ENCODE results near the gene CTPS1. TPM values are rescaled to one million over a fixed set of nuclear protein-coding genes. Genes with fewer than 3 reads are reported as not detected.

The CTPS1 gene
- total and polyA plus RNA-seq, 9 donors: 12.3 to 24.8 (median 21.0) TPM

DNA sequence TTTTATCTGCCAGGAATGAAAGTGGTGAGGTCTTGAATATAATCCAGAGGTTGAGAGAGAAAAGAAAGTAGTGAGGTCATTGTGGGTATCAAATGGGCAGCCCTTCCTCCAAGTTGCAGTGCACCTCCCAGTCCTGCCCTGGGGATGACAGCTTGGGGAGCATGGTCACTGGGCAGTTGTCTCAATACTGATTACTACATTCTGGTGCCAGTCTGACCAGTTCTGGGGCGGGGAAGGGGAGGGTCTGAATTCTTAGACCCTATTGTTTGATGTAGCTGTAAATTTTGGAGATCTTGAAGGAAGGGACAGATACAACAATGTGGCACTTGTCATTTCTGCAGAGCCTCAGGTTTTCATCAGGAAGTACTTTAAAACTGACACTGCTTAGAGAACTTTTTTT, 30.8 kb downstream of the CTPS1 start:
- Histone ChIP-seq H3K27ac (ENCODE audit: low read length) (no peak overlapping the region), H3K4me3 (ENCODE audit: low read length) (no peak overlapping the region), H3K36me3 (ENCODE audit: control insufficient read depth, insufficient read depth, low read length) (peaks cover 87% of the 10 kb centered on the region), H3K27me3 (ENCODE audit: control insufficient read depth, insufficient read depth, low read length) (no peaks in the 10 kb centered on the region), H3K4me1 (ENCODE audit: control insufficient read depth, insufficient read depth, low read length) (peaks cover 22% of the 10 kb centered on the region), H3K9me3 (replicated peaks; ENCODE audit: control insufficient read depth, low read depth, low read length) (no peaks in the 10 kb centered on the region)
- DNase-seq: no peak
- WGBS (ENCODE audit: insufficient coverage): no CpG with 5 or more reads among the region's 1 CpG

DNA sequence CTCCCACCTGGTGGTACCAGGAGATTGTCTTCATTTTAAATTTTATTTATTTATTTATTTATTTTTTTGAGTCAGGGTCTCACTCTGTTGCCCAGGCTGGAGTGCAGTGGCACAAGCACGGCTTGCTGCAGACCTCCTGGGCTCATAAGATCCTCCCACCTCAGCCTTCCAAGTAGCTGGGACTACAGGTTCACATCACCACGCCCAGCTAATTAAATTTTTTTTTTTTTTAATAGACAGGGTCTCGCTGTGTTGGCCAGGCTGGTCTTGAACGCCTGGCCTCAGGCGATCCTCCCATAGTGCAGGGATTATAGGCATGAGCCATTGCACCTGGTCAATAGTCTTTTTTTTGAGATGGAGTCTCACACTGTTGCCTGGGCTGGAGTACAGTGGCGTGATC, 33.5 kb downstream of the CTPS1 start:
- Histone ChIP-seq H3K4me1 (ENCODE audit: control insufficient read depth, insufficient read depth, low read length) (peaks cover 33% of the 10 kb centered on the region), H3K9me3 (replicated peaks; ENCODE audit: control insufficient read depth, low read depth, low read length) (no peaks in the 10 kb centered on the region), H3K27ac (ENCODE audit: low read length) (peak overlapping the region; percentile 83), H3K27me3 (ENCODE audit: control insufficient read depth, insufficient read depth, low read length) (no peaks in the 10 kb centered on the region), H3K36me3 (ENCODE audit: control insufficient read depth, insufficient read depth, low read length) (peaks cover 78% of the 10 kb centered on the region), H3K4me3 (ENCODE audit: low read length) (no peak overlapping the region)
- 87% methylated on average over 5 of the region's 6 CpGs for WGBS (ENCODE audit: insufficient coverage)
- DNase-seq: no peak

DNA sequence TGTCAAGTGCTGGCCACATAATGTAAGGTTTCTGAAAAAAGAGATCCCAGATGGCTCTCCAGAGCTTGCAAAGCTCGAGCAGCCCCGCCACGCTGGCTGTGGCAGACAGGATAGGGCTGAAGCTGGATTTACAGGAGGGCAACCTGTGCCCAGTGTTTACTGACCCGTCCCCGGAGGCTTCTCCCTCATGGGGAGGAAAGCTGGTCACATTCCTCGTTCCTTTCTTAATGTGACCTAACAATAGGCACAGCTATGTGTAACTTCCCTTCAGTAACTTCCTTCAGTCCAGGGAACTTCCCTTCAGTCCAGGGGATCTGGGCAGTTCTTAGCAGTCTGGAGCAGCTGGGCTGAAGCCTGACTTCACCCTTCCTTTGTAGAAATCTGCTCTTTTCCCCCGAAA, 34.3 kb downstream of the CTPS1 start:
- Histone ChIP-seq H3K9me3 (replicated peaks; ENCODE audit: control insufficient read depth, low read depth, low read length) (no peaks in the 10 kb centered on the region), H3K4me3 (ENCODE audit: low read length) (no peak overlapping the region), H3K27me3 (ENCODE audit: control insufficient read depth, insufficient read depth, low read length) (no peaks in the 10 kb centered on the region), H3K4me1 (ENCODE audit: control insufficient read depth, insufficient read depth, low read length) (peaks cover 33% of the 10 kb centered on the region), H3K27ac (ENCODE audit: low read length) (peak overlapping the region; percentile 83), H3K36me3 (ENCODE audit: control insufficient read depth, insufficient read depth, low read length) (peaks cover 77% of the 10 kb centered on the region)
- 78% methylated on average over 5 of the region's 7 CpGs for WGBS (ENCODE audit: insufficient coverage)
- DNase-seq: peak; percentile 64

DNA sequence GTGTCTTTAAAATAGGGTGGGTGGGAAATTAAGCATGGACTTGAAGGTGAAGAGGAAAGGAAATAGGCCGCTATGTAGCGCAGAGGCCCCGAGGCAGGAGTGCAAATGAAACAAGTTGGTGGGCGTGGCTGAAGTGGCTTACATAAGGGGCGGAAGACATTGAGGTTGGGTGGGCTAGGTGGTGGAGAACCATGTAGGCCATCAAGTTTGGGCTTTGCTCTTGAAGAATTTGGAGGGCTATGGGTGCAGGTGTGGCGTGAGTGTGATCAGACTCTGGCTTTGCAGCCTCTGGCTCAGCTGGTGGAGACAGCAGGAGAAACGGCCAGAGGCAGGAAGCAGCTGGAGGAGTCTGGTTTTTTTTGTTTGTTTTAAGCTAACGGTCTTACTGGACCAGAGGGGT, 35.4 kb downstream of the CTPS1 start:
- peak; percentile 47 for DNase-seq
- Histone ChIP-seq H3K36me3 (ENCODE audit: control insufficient read depth, insufficient read depth, low read length) (peaks cover 70% of the 10 kb centered on the region), H3K4me1 (ENCODE audit: control insufficient read depth, insufficient read depth, low read length) (peaks cover 33% of the 10 kb centered on the region), H3K9me3 (replicated peaks; ENCODE audit: control insufficient read depth, low read depth, low read length) (no peaks in the 10 kb centered on the region), H3K4me3 (ENCODE audit: low read length) (no peak overlapping the region), H3K27ac (ENCODE audit: low read length) (peak overlapping the region; percentile 83), H3K27me3 (ENCODE audit: control insufficient read depth, insufficient read depth, low read length) (no peaks in the 10 kb centered on the region)
- 71% methylated on average over 8 of the region's 8 CpGs for WGBS (ENCODE audit: insufficient coverage)

DNA sequence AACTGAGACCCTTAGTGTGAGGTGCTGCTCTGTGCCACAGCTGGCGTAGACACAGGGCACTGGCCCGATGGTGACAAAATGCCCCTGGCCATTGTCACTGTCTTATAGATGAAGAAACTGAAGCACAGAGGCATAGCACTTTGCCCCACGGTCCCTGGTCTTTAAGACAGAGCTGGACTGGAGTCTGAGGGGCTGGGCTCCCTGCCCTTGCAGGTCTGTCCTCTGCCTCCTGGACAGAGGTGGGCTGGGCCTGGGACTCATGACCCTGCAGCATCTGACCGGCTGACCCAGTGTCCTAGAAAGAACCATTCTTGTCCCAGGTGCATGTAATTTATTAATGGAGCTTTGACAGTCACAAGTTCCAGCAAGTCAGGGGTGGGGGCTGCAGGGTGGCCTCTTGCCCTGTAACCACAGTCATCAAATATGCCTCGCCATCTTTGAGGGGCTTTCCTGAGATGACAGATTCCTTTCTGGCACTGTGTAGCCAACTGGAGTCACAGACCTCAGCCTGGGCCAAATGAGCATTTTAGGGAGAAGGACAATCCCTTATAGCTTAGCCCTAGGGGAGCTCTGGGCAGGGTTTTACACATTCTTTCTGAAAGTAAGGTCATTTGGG, 35.9 kb downstream of the CTPS1 start:
- H3K9me3 ChIP-seq (replicated peaks; ENCODE audit: control insufficient read depth, low read depth, low read length): no peaks in the 10 kb centered on the region
- H3K4me1 ChIP-seq (ENCODE audit: control insufficient read depth, insufficient read depth, low read length): peaks cover 33% of the 10 kb centered on the region
- peaks cover 69% of the 10 kb centered on the region for H3K36me3 ChIP-seq (ENCODE audit: control insufficient read depth, insufficient read depth, low read length)
- H3K4me3 ChIP-seq (ENCODE audit: low read length): no peak overlapping the region
- H3K27me3 ChIP-seq (ENCODE audit: control insufficient read depth, insufficient read depth, low read length): no peaks in the 10 kb centered on the region
- H3K27ac ChIP-seq (ENCODE audit: low read length): peak overlapping the region; percentile 83
- 46% methylated on average over 5 of the region's 5 CpGs for WGBS (ENCODE audit: insufficient coverage)
- DNase-seq: no peak

DNA sequence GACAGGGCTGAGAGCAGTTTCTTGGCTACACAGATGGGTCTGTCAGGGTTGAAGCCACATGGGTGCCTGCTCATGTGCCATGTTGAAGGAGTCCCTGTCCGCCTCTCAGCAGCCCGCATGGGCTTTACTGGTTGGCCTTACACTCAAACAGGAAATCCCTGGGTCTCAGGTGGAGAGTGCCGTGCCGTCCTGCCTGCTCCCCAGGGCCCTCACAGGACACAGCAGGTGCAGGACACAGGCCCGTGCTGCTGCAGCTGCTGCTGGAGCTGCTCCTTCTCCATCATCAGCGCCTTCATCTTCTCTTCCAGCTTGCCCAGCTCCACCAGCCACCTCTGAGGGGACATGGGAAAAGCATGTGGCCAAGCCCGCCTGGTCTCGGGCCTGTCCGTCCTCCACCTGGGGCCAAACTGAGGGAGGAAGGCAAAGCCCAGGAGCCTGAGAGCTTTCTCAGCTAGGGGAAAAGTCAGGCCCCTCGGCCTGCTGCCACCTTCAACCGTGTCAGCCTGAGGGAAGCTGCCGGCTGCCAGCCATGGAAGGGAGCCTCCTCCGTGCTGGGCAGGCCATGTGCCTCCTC, 36.5 kb downstream of the CTPS1 start:
- Histone ChIP-seq H3K9me3 (replicated peaks; ENCODE audit: control insufficient read depth, low read depth, low read length) (no peaks in the 10 kb centered on the region), H3K27ac (ENCODE audit: low read length) (peak overlapping the region; percentile 38), H3K4me3 (ENCODE audit: low read length) (no peak overlapping the region), H3K36me3 (ENCODE audit: control insufficient read depth, insufficient read depth, low read length) (peaks cover 67% of the 10 kb centered on the region), H3K27me3 (ENCODE audit: control insufficient read depth, insufficient read depth, low read length) (no peaks in the 10 kb centered on the region), H3K4me1 (ENCODE audit: control insufficient read depth, insufficient read depth, low read length) (peaks cover 33% of the 10 kb centered on the region)
- DNase-seq: no peak
- 52% methylated on average over 12 of the region's 13 CpGs for WGBS (ENCODE audit: insufficient coverage)

DNA sequence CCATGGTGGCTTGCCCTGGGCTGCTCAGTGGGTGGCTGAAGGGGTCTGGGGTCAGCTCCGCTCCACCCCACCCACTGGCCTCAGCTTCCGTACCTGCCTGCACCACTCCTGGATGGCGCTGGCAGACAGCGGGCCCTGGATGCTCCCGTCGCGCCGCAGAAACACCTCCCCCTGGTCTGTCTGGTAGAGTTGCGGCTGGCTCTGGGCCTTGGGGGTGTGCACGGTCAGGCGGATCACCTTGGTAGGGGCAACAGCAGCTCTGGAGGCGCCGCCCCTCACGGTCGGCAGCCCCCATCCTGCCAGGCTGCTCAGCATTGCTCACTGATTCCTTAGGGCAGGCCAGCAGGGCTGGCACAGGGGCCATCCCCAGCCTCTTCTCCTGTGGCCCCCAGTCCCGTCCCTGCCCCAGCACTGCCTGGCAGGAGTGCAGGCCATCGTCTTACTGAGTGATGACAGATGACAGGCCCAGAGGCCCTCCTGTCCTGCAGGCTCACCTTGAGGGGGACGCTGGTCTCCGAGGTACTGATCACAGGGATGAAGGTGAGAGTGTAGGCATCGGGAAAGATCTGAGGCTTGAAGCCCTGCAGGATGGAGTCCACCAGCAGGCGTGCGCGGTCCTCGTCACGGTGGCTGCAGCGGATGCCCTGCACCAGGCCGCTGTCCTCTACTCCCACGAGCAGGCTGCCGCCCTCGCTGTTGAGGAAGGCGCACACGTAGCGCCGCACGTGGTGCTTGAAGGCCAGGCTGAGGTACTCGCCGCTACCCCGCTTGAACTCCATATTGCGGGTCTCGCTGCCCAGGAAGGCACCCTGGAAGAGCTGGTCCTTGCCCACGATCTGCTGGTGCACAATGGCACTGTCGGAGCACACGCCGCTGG, 37.9 kb downstream of the CTPS1 start:
- no peak for DNase-seq
- WGBS (ENCODE audit: insufficient coverage): 93% methylated on average over 36 of the region's 44 CpGs
- peaks cover 44% of the 10 kb centered on the region for H3K4me1 ChIP-seq (ENCODE audit: control insufficient read depth, insufficient read depth, low read length)
- no peaks in the 10 kb centered on the region for H3K9me3 ChIP-seq (replicated peaks; ENCODE audit: control insufficient read depth, low read depth, low read length)
- no peak overlapping the region for H3K4me3 ChIP-seq (ENCODE audit: low read length)
- H3K27ac ChIP-seq (ENCODE audit: low read length): no peak overlapping the region
- peaks cover 54% of the 10 kb centered on the region for H3K36me3 ChIP-seq (ENCODE audit: control insufficient read depth, insufficient read depth, low read length)
- no peaks in the 10 kb centered on the region for H3K27me3 ChIP-seq (ENCODE audit: control insufficient read depth, insufficient read depth, low read length)

DNA sequence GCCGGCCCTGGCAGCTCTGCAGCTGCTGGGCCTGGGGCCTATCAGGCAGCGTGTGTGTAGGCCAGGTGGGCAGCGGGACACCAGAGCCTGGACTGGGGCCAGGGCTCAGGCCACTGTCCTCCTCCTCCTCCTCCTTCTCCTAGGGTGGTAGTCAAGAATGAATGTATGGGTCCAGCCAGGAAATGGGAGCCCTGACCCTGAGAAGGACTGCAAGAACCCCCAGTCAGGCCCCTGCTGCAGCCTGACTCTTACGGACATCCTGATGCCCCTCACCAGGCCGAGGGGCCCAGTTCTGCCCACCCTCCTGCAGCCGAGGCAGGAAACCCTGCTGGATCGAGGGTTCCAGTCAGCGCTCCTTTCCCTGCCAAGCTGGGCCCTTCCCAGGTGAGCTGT, 38.5 kb downstream of the CTPS1 start:
- Histone ChIP-seq H3K36me3 (ENCODE audit: control insufficient read depth, insufficient read depth, low read length) (peaks cover 50% of the 10 kb centered on the region), H3K27me3 (ENCODE audit: control insufficient read depth, insufficient read depth, low read length) (no peaks in the 10 kb centered on the region), H3K27ac (ENCODE audit: low read length) (no peak overlapping the region), H3K4me3 (ENCODE audit: low read length) (no peak overlapping the region), H3K9me3 (replicated peaks; ENCODE audit: control insufficient read depth, low read depth, low read length) (no peaks in the 10 kb centered on the region), H3K4me1 (ENCODE audit: control insufficient read depth, insufficient read depth, low read length) (peaks cover 44% of the 10 kb centered on the region)
- WGBS (ENCODE audit: insufficient coverage): 67% methylated on average over 4 of the region's 8 CpGs
- DNase-seq: no peak

DNA sequence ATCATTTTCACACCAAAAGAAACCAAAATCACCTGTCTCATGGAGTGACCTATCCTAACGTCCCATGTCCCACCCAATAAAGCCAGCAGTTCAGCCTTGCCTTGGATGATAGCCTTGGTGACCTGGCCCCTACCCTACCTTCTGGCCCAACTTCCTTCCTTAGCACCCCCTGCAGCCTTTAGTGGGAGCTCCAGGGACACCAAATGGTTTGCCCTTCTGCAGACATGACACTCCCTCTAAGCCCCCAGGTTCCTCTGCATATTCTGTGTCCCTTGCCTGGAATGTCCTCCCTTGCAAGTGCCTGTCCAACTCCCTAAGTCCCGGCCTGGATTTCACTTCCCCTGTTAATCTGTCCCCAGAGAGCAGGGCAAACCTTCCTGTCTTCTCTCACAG, 39.9 kb downstream of the CTPS1 start:
- DNase-seq: no peak
- H3K9me3 ChIP-seq (replicated peaks; ENCODE audit: control insufficient read depth, low read depth, low read length): no peaks in the 10 kb centered on the region
- H3K27ac ChIP-seq (ENCODE audit: low read length): no peak overlapping the region
- H3K4me3 ChIP-seq (ENCODE audit: low read length): no peak overlapping the region
- H3K4me1 ChIP-seq (ENCODE audit: control insufficient read depth, insufficient read depth, low read length): peaks cover 32% of the 10 kb centered on the region
- no peaks in the 10 kb centered on the region for H3K27me3 ChIP-seq (ENCODE audit: control insufficient read depth, insufficient read depth, low read length)
- 43% methylated on average over 2 of the region's 2 CpGs for WGBS (ENCODE audit: insufficient coverage)
- H3K36me3 ChIP-seq (ENCODE audit: control insufficient read depth, insufficient read depth, low read length): peaks cover 50% of the 10 kb centered on the region

DNA sequence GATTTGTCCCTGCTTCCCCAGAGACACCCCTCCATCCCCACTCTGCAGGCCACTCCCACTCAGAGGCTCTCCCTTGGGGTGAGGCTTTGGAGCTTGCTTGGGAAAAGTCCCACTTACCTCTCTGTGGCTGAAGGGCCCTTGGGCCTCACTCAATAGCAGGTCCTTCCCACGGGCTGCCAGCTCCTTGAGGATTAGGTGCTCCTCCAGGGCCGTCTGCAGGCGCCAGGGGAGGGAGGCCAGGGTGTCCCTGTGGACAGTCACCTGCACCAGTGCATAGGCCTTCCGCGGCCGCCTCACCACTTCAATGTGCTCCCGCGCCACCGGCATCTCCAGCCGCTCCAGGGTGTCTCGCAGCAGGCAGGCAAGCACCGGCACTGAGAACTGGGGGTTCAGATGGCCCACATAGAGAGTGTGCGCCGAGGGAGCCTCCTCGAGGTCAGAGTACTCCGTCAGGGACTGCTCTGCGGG, 40.6 kb downstream of the CTPS1 start:
- peaks cover 24% of the 10 kb centered on the region for H3K4me1 ChIP-seq (ENCODE audit: control insufficient read depth, insufficient read depth, low read length)
- no peak for DNase-seq
- H3K27me3 ChIP-seq (ENCODE audit: control insufficient read depth, insufficient read depth, low read length): no peaks in the 10 kb centered on the region
- no peaks in the 10 kb centered on the region for H3K9me3 ChIP-seq (replicated peaks; ENCODE audit: control insufficient read depth, low read depth, low read length)
- H3K4me3 ChIP-seq (ENCODE audit: low read length): no peak overlapping the region
- 88% methylated on average over 17 of the region's 17 CpGs for WGBS (ENCODE audit: insufficient coverage)
- no peak overlapping the region for H3K27ac ChIP-seq (ENCODE audit: low read length)
- H3K36me3 ChIP-seq (ENCODE audit: control insufficient read depth, insufficient read depth, low read length): peaks cover 52% of the 10 kb centered on the region

All from muscle of leg (tissue), 11 donors.